Measurements from ENCODE around the gene HNRNPM.
"Not testable (repeated sequence)": the region's sequence is repeated elsewhere in the genome, so short reads cannot be mapped to it uniquely, and the experiment has no call there.

HNRNPM gene

GRCh38 chr19:8426283-8426682 is 18.5 kb upstream of the HNRNPM start:
- no peak for DNase-seq

GRCh38 chr19:8429044-8429443 is 15.7 kb upstream of the HNRNPM start:
- DNase-seq: no peak

GRCh38 chr19:8429826-8430225 is 14.9 kb upstream of the HNRNPM start:
- DNase-seq: no peak

- no peak for DNase-seq
These were observed 14.1 kb upstream of the HNRNPM start for GRCh38 chr19:8430650-8431049.

GRCh38 chr19:8438236-8438635 is 6.5 kb upstream of the HNRNPM start:
- DNase-seq: no peak

- DNase-seq: no peak
These were observed 2.8 kb upstream of the HNRNPM start for GRCh38 chr19:8441725-8442544.

GRCh38 chr19:8444140-8444676 is 567 bp upstream of the HNRNPM start:
- DNase-seq: not testable (repeated sequence)

GRCh38 chr19:8445488-8446001 is 770 bp downstream of the HNRNPM start:
- peak; percentile 19 for DNase-seq

- DNase-seq: no peak
These were observed 1.4 kb downstream of the HNRNPM start for GRCh38 chr19:8446061-8446709.

GRCh38 chr19:8449830-8450229 is 5.1 kb downstream of the HNRNPM start:
- no peak for DNase-seq

- DNase-seq: no peak
These were observed 6.6 kb downstream of the HNRNPM start for GRCh38 chr19:8451377-8451776.

GRCh38 chr19:8451885-8452284 is 7.1 kb downstream of the HNRNPM start:
- DNase-seq: no peak

- DNase-seq: no peak
These were observed 7.8 kb downstream of the HNRNPM start for GRCh38 chr19:8452446-8453123.

GRCh38 chr19:8453616-8454015 is 8.8 kb downstream of the HNRNPM start:
- no peak for DNase-seq

- no peak for DNase-seq
These were observed 9.4 kb downstream of the HNRNPM start for GRCh38 chr19:8454218-8454617.

- no peak for DNase-seq
These were observed 10.2 kb downstream of the HNRNPM start for GRCh38 chr19:8455018-8455417.

- DNase-seq: no peak
These were observed 11.3 kb downstream of the HNRNPM start for GRCh38 chr19:8456064-8456463.

GRCh38 chr19:8457209-8457608 is 12.4 kb downstream of the HNRNPM start:
- DNase-seq: no peak

- DNase-seq: no peak
These were observed 13.1 kb downstream of the HNRNPM start for GRCh38 chr19:8457827-8458226.

GRCh38 chr19:8458380-8458779 is 13.6 kb downstream of the HNRNPM start:
- DNase-seq: peak; percentile 19

- DNase-seq: no peak
These were observed 14.3 kb downstream of the HNRNPM start for GRCh38 chr19:8459095-8459494.

- peak; percentile 12 for DNase-seq
These were observed 14.9 kb downstream of the HNRNPM start for GRCh38 chr19:8459520-8460270.
